ENCODE data around the gene CEP152.

The CEP152 gene

DNA sequence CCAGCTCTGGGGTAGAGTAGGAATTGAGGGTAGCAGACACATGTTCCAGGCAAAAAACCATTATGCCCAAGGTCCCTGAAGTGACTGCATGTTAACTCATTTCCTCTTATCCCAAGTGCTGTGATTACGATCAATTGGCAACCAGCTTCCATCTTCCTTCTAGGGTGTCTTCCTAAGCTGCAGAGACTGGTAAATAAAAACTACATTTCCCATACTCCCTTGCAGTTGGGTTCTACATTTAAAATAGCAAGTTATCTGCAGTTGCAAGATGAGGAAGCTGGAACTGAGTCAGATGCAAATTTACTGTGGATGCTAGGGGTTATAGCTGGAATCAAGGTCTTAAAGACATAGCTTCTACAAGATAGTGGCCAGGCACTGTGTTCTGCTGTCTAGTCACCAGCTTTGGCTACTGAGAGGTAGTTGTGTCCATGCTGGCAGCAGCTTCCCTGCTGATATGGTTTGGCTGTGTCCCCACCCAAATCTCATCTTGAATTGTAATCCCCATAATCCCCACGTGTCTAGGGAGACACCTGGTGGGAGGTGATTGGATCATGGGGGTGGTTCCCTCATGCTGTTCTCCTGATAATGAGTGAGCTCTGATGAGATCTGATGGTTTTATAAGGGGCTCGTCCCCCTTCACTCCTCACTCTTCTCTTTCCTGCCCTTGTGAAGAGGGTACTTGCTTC is 114.1 kb downstream of the CEP152 start:
- H3K27ac ChIP-seq (ENCODE audit: extremely low read depth, low read depth, low read length), result no peak overlapping the region
- H3K9me3 ChIP-seq (ENCODE audit: control insufficient read depth, insufficient read depth, low read depth, low read length), result no peaks in the 10 kb centered on the region
- H3K4me1 ChIP-seq (ENCODE audit: control insufficient read depth, insufficient read depth, low read length), result no peaks in the 10 kb centered on the region
- no peaks in the 10 kb centered on the region for H3K36me3 ChIP-seq (ENCODE audit: control insufficient read depth in 2 of 2, insufficient read depth in 1 of 2, low read length in 2 of 2)
- ChIA-PET CTCF (interaction anchor here (0.9 kb wide), 1 partner anchor 339 kb away, joined by 3 read pairs; no protein-coding TSS in a partner anchor), POLR2A (no interaction called here)
- TF ChIP-seq ZNF791 (tag by site-specific recombination; IDR thresholded peaks at IDR 0.05) (no peak), YY1 (tag by site-specific recombination; IDR thresholded peaks at IDR 0.05) (no peak), ZNF184 (tag by site-specific recombination; IDR thresholded peaks at IDR 0.05) (no peak), ZFP69B (tag by site-specific recombination; IDR thresholded peaks at IDR 0.05) (no peak), ZNF214 (tag by site-specific recombination; IDR thresholded peaks at IDR 0.05; ENCODE audit: borderline replicate concordance) (no peak), ZNF585B (tag by site-specific recombination; IDR thresholded peaks at IDR 0.05) (no peak), ZNF335 (tag by site-specific recombination; conservative IDR thresholded peaks at IDR 0.05) (no peak), ZNF571 (tag by site-specific recombination; IDR thresholded peaks at IDR 0.05) (no peak), ZSCAN30 (tag by site-specific recombination; IDR thresholded peaks at IDR 0.05) (no peak), ZNF211 (tag by site-specific recombination; IDR thresholded peaks at IDR 0.05; ENCODE audit: low read depth) (no peak), ZNF155 (tag by site-specific recombination; IDR thresholded peaks at IDR 0.05) (no peak), ZNF169 (tag by site-specific recombination; IDR thresholded peaks at IDR 0.05) (no peak), KLF16 (tag by site-specific recombination; IDR thresholded peaks at IDR 0.05) (no peak), ZNF404 (tag by site-specific recombination; IDR thresholded peaks at IDR 0.05) (no peak), ZNF677 (tag by site-specific recombination; IDR thresholded peaks at IDR 0.05) (no peak), MZF1 (tag by site-specific recombination; IDR thresholded peaks at IDR 0.05; ENCODE audit: borderline replicate concordance) (no peak)
- TF ChIP-seq, protein P1, sequence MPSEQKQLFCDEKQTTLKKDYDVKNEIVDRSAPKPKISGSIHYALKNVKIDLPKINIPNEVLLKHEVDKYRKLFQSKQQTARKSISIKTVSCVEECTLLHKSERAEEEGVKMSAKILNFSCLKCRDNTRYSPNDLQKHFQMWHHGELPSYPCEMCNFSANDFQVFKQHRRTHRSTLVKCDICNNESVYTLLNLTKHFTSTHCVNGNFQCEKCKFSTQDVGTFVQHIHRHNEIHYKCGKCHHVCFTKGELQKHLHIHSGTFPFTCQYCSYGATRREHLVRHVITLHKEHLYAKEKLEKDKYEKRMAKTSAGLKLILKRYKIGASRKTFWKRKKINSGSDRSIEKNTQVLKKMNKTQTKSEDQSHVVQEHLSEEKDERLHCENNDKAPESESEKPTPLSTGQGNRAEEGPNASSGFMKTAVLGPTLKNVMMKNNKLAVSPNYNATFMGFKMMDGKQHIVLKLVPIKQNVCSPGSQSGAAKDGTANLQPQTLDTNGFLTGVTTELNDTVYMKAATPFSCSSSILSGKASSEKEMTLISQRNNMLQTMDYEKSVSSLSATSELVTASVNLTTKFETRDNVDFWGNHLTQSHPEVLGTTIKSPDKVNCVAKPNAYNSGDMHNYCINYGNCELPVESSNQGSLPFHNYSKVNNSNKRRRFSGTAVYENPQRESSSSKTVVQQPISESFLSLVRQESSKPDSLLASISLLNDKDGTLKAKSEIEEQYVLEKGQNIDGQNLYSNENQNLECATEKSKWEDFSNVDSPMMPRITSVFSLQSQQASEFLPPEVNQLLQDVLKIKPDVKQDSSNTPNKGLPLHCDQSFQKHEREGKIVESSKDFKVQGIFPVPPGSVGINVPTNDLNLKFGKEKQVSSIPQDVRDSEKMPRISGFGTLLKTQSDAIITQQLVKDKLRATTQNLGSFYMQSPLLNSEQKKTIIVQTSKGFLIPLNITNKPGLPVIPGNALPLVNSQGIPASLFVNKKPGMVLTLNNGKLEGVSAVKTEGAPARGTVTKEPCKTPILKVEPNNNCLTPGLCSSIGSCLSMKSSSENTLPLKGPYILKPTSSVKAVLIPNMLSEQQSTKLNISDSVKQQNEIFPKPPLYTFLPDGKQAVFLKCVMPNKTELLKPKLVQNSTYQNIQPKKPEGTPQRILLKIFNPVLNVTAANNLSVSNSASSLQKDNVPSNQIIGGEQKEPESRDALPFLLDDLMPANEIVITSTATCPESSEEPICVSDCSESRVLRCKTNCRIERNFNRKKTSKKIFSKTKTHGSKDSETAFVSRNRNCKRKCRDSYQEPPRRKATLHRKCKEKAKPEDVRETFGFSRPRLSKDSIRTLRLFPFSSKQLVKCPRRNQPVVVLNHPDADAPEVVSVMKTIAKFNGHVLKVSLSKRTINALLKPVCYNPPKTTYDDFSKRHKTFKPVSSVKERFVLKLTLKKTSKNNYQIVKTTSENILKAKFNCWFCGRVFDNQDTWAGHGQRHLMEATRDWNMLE (tag by site-specific recombination; conservative IDR thresholded peaks at IDR 0.05; ENCODE audit: low read depth), result no peak
- TF ChIP-seq, protein P2, sequence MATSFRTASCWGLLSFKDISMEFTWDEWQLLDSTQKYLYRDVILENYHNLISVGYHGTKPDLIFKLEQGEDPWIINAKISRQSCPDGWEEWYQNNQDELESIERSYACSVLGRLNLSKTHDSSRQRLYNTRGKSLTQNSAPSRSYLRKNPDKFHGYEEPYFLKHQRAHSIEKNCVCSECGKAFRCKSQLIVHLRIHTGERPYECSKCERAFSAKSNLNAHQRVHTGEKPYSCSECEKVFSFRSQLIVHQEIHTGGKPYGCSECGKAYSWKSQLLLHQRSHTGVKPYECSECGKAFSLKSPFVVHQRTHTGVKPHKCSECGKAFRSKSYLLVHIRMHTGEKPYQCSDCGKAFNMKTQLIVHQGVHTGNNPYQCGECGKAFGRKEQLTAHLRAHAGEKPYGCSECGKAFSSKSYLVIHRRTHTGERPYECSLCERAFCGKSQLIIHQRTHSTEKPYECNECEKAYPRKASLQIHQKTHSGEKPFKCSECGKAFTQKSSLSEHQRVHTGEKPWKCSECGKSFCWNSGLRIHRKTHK (tag by site-specific recombination; IDR thresholded peaks at IDR 0.05), result no peak
- TF ChIP-seq, protein P3, sequence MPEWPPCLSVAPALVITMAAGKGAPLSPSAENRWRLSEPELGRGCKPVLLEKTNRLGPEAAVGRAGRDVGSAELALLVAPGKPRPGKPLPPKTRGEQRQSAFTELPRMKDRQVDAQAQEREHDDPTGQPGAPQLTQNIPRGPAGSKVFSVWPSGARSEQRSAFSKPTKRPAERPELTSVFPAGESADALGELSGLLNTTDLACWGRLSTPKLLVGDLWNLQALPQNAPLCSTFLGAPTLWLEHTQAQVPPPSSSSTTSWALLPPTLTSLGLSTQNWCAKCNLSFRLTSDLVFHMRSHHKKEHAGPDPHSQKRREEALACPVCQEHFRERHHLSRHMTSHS (tag by site-specific recombination; IDR thresholded peaks at IDR 0.05), result no peak
- TF ChIP-seq, protein P4, sequence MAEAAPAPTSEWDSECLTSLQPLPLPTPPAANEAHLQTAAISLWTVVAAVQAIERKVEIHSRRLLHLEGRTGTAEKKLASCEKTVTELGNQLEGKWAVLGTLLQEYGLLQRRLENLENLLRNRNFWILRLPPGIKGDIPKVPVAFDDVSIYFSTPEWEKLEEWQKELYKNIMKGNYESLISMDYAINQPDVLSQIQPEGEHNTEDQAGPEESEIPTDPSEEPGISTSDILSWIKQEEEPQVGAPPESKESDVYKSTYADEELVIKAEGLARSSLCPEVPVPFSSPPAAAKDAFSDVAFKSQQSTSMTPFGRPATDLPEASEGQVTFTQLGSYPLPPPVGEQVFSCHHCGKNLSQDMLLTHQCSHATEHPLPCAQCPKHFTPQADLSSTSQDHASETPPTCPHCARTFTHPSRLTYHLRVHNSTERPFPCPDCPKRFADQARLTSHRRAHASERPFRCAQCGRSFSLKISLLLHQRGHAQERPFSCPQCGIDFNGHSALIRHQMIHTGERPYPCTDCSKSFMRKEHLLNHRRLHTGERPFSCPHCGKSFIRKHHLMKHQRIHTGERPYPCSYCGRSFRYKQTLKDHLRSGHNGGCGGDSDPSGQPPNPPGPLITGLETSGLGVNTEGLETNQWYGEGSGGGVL (tag by site-specific recombination; IDR thresholded peaks at IDR 0.05), result no peak
- no peak overlapping the region for H3K4me3 ChIP-seq (ENCODE audit: low read depth, low read length)

All from HEK293 (cell line).